Neuronal stem cell (in vitro differentiated cells): ENCODE results near the gene FETUB.

ENCODE experiments used
- DNase-seq: peaks from one replicate; pipeline ENCODE4 v3.0.0-alpha.2; 2013; ENCODE audit warnings: low spot score
- H2AFZ ChIP-seq: one replicate; pipeline ENCODE4 v1.6.1; 2013; ENCODE audit warnings: mild to moderate bottlenecking, low read length, inconsistent platforms
- H2AK5ac ChIP-seq: 2 replicates; pipeline ENCODE4 v1.6.1; 2013; ENCODE audit warnings: low read depth, mild to moderate bottlenecking, inconsistent platforms, low read length, moderate library complexity, mixed read lengths
- H2BK120ac ChIP-seq: 2 replicates; pipeline ENCODE4 v1.6.1; 2013; ENCODE audit warnings: low read depth, mild to moderate bottlenecking, inconsistent platforms, low read length, moderate library complexity, mixed read lengths
- H2BK12ac ChIP-seq: one replicate; pipeline ENCODE4 v1.6.1; 2013; ENCODE audit warnings: low read length, inconsistent platforms
- H2BK15ac ChIP-seq: 2 replicates; pipeline ENCODE4 v1.6.1; 2013; ENCODE audit warnings: mild to moderate bottlenecking, low read length, inconsistent platforms, mixed read lengths
- H2BK5ac ChIP-seq: one replicate; pipeline ENCODE4 v1.6.1; 2013; ENCODE audit warnings: inconsistent platforms, mild to moderate bottlenecking, low read length, moderate library complexity
- H3K14ac ChIP-seq: one replicate; pipeline ENCODE4 v1.6.1; 2013; ENCODE audit warnings: low read length, inconsistent platforms
- H3K18ac ChIP-seq: 2 replicates; pipeline ENCODE4 v1.6.1; 2013; ENCODE audit warnings: low read length, inconsistent platforms
- H3K23ac ChIP-seq: 2 replicates; pipeline ENCODE4 v1.6.1; 2013; ENCODE audit warnings: low read depth, mild to moderate bottlenecking, mixed read lengths, low read length, inconsistent platforms; ENCODE audit not compliant: poor library complexity
- H3K27ac ChIP-seq: replicated peaks from 3 replicates; pipeline ENCODE4 v1.5.1; 2013; ENCODE audit warnings: low read length, inconsistent platforms
- H3K27me3 ChIP-seq, 3 experiments: 2 replicates each; pipeline ENCODE4 v1.6.1; 2013; ENCODE audit warnings: low read length in 3 of 3, mild to moderate bottlenecking in 2 of 3, inconsistent platforms in 1 of 3, low read depth in 1 of 3, mixed read lengths in 1 of 3, moderate library complexity in 1 of 3; ENCODE audit not compliant: control insufficient read depth in 3 of 3, insufficient read depth in 3 of 3
- H3K36me3 ChIP-seq, 2 donors: replicated peaks in 1 of 2; 2 replicates each; pipeline ENCODE4 v1.6.1; 2013; ENCODE audit warnings: low read length in 2 of 2; ENCODE audit not compliant: control insufficient read depth in 2 of 2, insufficient read depth in 2 of 2
- H3K4ac ChIP-seq: 2 replicates; pipeline ENCODE4 v1.6.1; 2013; ENCODE audit warnings: inconsistent platforms, mild to moderate bottlenecking, low read length, moderate library complexity
- H3K4me1 ChIP-seq, 2 donors: 1 replicate in 1 of 2; 2 replicates in 1 of 2; pipeline ENCODE4 v1.6.1; 2013; ENCODE audit warnings: low read length in 2 of 2, low read depth in 1 of 2; ENCODE audit not compliant: control insufficient read depth in 2 of 2, insufficient read depth in 1 of 2
- H3K4me2 ChIP-seq: one replicate; pipeline ENCODE4 v1.6.1; 2013; ENCODE audit warnings: mild to moderate bottlenecking, low read length, inconsistent platforms; ENCODE audit not compliant: insufficient read depth, poor library complexity, severe bottlenecking
- H3K4me3 ChIP-seq, 2 donors: 2 replicates each; pipeline ENCODE4 v1.5.1; 2013; ENCODE audit warnings: low read length in 2 of 2, mild to moderate bottlenecking in 2 of 2, inconsistent platforms in 1 of 2, moderate library complexity in 1 of 2
- H3K79me1 ChIP-seq: one replicate; pipeline ENCODE4 v1.6.1; 2013; ENCODE audit warnings: low read depth, mild to moderate bottlenecking, inconsistent platforms, low read length, moderate library complexity
- H3K9ac ChIP-seq: one replicate; pipeline ENCODE4 v1.6.1; 2013; ENCODE audit warnings: mild to moderate bottlenecking, low read depth, low read length, inconsistent platforms; ENCODE audit not compliant: poor library complexity
- H3K9me3 ChIP-seq, 2 donors: replicated peaks in 1 of 2; 2 replicates each; pipeline versions ENCODE3 to v1.6.1; 2013; ENCODE audit warnings: low read length in 2 of 2, mild to moderate bottlenecking in 2 of 2, inconsistent platforms in 1 of 2, low read depth in 1 of 2, mixed read lengths in 1 of 2, moderate library complexity in 1 of 2; ENCODE audit not compliant: control insufficient read depth in 2 of 2, insufficient read depth in 1 of 2
- H4K8ac ChIP-seq: one replicate; pipeline ENCODE4 v1.6.1; 2013; ENCODE audit warnings: low read depth, mild to moderate bottlenecking, inconsistent platforms, low read length, moderate library complexity
- H4K91ac ChIP-seq: one replicate; pipeline ENCODE4 v1.6.1; 2013; ENCODE audit warnings: low read length, low read depth, mild to moderate bottlenecking, inconsistent platforms; ENCODE audit not compliant: poor library complexity
- WGBS, 2 donors: extraction: QIAGEN DNeasy Blood & Tissue Kit; methylation state at CpG; one replicate each; pipeline ENCODE4 v1.1.7; 2013; ENCODE audit warnings: missing lambda C conversion rate in 2 of 2, mixed read lengths in 1 of 2; ENCODE audit not compliant: insufficient read length in 2 of 2, insufficient replicate concordance in 1 of 2; ENCODE audit errors: extremely low coverage in 2 of 2; 5-methylcytosine and 5-hydroxymethylcytosine counted together

Gene FETUB

GRCh38 chr3:186621894-186622650 lies 18.1 kb upstream of the FETUB start:
- H2BK15ac ChIP-seq = no peak overlapping the region
- no peaks in the 10 kb centered on the region for H3K4me1 ChIP-seq
- no peak overlapping the region for H3K14ac ChIP-seq
- no peaks in the 10 kb centered on the region for H3K9me3 ChIP-seq
- no peak overlapping the region for H3K18ac ChIP-seq
- no peaks in the 10 kb centered on the region for H3K79me1 ChIP-seq
- H2AFZ ChIP-seq = no peak overlapping the region
- H2AK5ac ChIP-seq = no peak overlapping the region
- no peak overlapping the region for H3K4me2 ChIP-seq
- no peaks in the 10 kb centered on the region for H3K36me3 ChIP-seq
- H3K9ac ChIP-seq = no peak overlapping the region
- no peak overlapping the region for H2BK12ac ChIP-seq
- H2BK120ac ChIP-seq = no peak overlapping the region
- H4K8ac ChIP-seq = no peak overlapping the region
- H3K4ac ChIP-seq = no peak overlapping the region
- H3K27ac ChIP-seq = no peak overlapping the region
- H3K27me3 ChIP-seq = peaks cover 0 to 31% (median 0%) of the 10 kb centered on the region in 3 experiments
- H2BK5ac ChIP-seq = no peak overlapping the region
- no peak for DNase-seq
- no peak overlapping the region for H3K23ac ChIP-seq
- H4K91ac ChIP-seq = no peak overlapping the region
- WGBS, 2 donors = no CpG with 5 or more reads among the region's 7 CpGs
- no peak overlapping the region for H3K4me3 ChIP-seq

GRCh38 chr3:186622651-186623310 lies 17.4 kb upstream of the FETUB start:
- H3K14ac ChIP-seq = no peak overlapping the region
- no peak overlapping the region for H3K4me3 ChIP-seq
- no peak overlapping the region for H4K91ac ChIP-seq
- H3K4me1 ChIP-seq = no peaks in the 10 kb centered on the region
- no peak overlapping the region for H2BK15ac ChIP-seq
- H3K27ac ChIP-seq = no peak overlapping the region
- no peak overlapping the region for H3K9ac ChIP-seq
- H3K4me2 ChIP-seq = no peak overlapping the region
- no peaks in the 10 kb centered on the region for H3K9me3 ChIP-seq
- WGBS, 2 donors = no CpG with 5 or more reads among the region's 2 CpGs
- peaks cover 0 to 24% (median 0%) of the 10 kb centered on the region in 3 experiments for H3K27me3 ChIP-seq
- no peak overlapping the region for H3K23ac ChIP-seq
- no peak overlapping the region for H2BK120ac ChIP-seq
- DNase-seq = no peak
- no peaks in the 10 kb centered on the region for H3K36me3 ChIP-seq
- H3K4ac ChIP-seq = no peak overlapping the region
- H2AK5ac ChIP-seq = no peak overlapping the region
- H2AFZ ChIP-seq = no peak overlapping the region
- H3K79me1 ChIP-seq = no peaks in the 10 kb centered on the region
- H3K18ac ChIP-seq = no peak overlapping the region
- no peak overlapping the region for H2BK12ac ChIP-seq
- no peak overlapping the region for H2BK5ac ChIP-seq
- H4K8ac ChIP-seq = no peak overlapping the region

- no peak for DNase-seq
- no peak overlapping the region for H2AFZ ChIP-seq
- peaks cover 0 to 14% (median 0%) of the 10 kb centered on the region in 3 experiments for H3K27me3 ChIP-seq
- H2BK5ac ChIP-seq = no peak overlapping the region
- no peak overlapping the region for H3K4ac ChIP-seq
- no peak overlapping the region for H3K4me2 ChIP-seq
- H2BK15ac ChIP-seq = no peak overlapping the region
- H2BK120ac ChIP-seq = no peak overlapping the region
- no peak overlapping the region for H4K91ac ChIP-seq
- no peaks in the 10 kb centered on the region for H3K9me3 ChIP-seq
- no peak overlapping the region for H3K4me3 ChIP-seq
- H3K9ac ChIP-seq = no peak overlapping the region
- no peak overlapping the region for H4K8ac ChIP-seq
- H3K79me1 ChIP-seq = no peaks in the 10 kb centered on the region
- H2BK12ac ChIP-seq = no peak overlapping the region
- no peak overlapping the region for H3K18ac ChIP-seq
- no peak overlapping the region for H3K27ac ChIP-seq
- no peaks in the 10 kb centered on the region for H3K36me3 ChIP-seq
- H2AK5ac ChIP-seq = no peak overlapping the region
- H3K4me1 ChIP-seq = no peaks in the 10 kb centered on the region
- no peak overlapping the region for H3K23ac ChIP-seq
- no CpG with 5 or more reads among the region's 4 CpGs for WGBS, 2 donors
- no peak overlapping the region for H3K14ac ChIP-seq
These were observed 15.6 kb upstream of the FETUB start for GRCh38 chr3:186624598-186624997.

- peaks cover 0 to 14% (median 0%) of the 10 kb centered on the region in 3 experiments for H3K27me3 ChIP-seq
- H2BK12ac ChIP-seq = no peak overlapping the region
- H4K8ac ChIP-seq = no peak overlapping the region
- H3K9ac ChIP-seq = no peak overlapping the region
- H3K27ac ChIP-seq = no peak overlapping the region
- no peak overlapping the region for H3K23ac ChIP-seq
- WGBS, 2 donors = no CpG with 5 or more reads among the region's 4 CpGs
- H2BK5ac ChIP-seq = no peak overlapping the region
- H4K91ac ChIP-seq = no peak overlapping the region
- H2BK15ac ChIP-seq = no peak overlapping the region
- H2BK120ac ChIP-seq = no peak overlapping the region
- no peak overlapping the region for H2AFZ ChIP-seq
- no peak for DNase-seq
- no peak overlapping the region for H3K4me2 ChIP-seq
- H3K36me3 ChIP-seq = no peaks in the 10 kb centered on the region
- H3K4ac ChIP-seq = no peak overlapping the region
- H3K14ac ChIP-seq = no peak overlapping the region
- H3K4me1 ChIP-seq = peaks cover 0 to 3% of the 10 kb centered on the region in 2 donors
- H3K4me3 ChIP-seq = no peak overlapping the region
- no peak overlapping the region for H3K18ac ChIP-seq
- H3K9me3 ChIP-seq = no peaks in the 10 kb centered on the region
- no peak overlapping the region for H2AK5ac ChIP-seq
- no peaks in the 10 kb centered on the region for H3K79me1 ChIP-seq
These were observed 14.6 kb upstream of the FETUB start for GRCh38 chr3:186625600-186626042.
